Endothelial cell of umbilical vein (primary cell): Measurements from ENCODE around the gene C9orf57. TPM values are rescaled to one million over a fixed set of nuclear protein-coding genes. Genes with fewer than 3 reads are reported as not detected.

Experiments used
- BruUV-seq: library from RNA; stranded (reverse); fragments of 400-500 nt; replicated peaks from 2 replicates; lab custom pipeline; 2021; lab: Mats Ljungman, UMichigan
- CTCF ChIA-PET: fragments of 300-600, 350-600 bp; sonication (Branson Sonifier 250); formaldehyde crosslinking; loops from one replicate; lab custom pipeline; 2021; ENCODE audit warnings: antibody characterized with exemption, inconsistent platforms; lab: Charles Lee
- POLR2A ChIA-PET: fragments of 300-600, 350-600 bp; sonication (Branson Sonifier 250); formaldehyde crosslinking; loops from one replicate; lab custom pipeline; 2021; ENCODE audit warnings: antibody characterized with exemption, inconsistent platforms; lab: Charles Lee
- DNase-seq: peaks from one replicate; pipeline ENCODE4 v3.0.0-alpha.2; 2011; ENCODE audit warnings: low read depth, low spot score
- FAIRE-seq: peaks from 2 replicates; lab custom pipeline; 2011; peaks lifted over from hg19 to GRCh38; lab: Jason Lieb, UNC
- H2AFZ ChIP-seq: 2 replicates; pipeline ENCODE4 v1.6.0; 2012; ENCODE audit warnings: low read depth, low read length, control low read depth, inconsistent platforms
- H3K27ac ChIP-seq: 2 replicates; pipeline ENCODE4 v1.5.1; 2011; ENCODE audit warnings: low read depth, mild to moderate bottlenecking, control low read depth, low read length, moderate library complexity; ENCODE audit not compliant: insufficient read depth
- H3K27me3 ChIP-seq, 2 experiments: 2 replicates each; pipeline versions ENCODE4 v1.6.0 to v1.6.1; 2011; ENCODE audit warnings: low read length in 2 of 2, mixed read lengths in 1 of 2; ENCODE audit not compliant: control insufficient read depth in 2 of 2, insufficient read depth in 2 of 2
- H3K36me3 ChIP-seq, 2 experiments: 2 replicates in 1 of 2; 3 replicates in 1 of 2; pipeline ENCODE4 v1.5.1; 2011; ENCODE audit warnings: low read length in 2 of 2, mild to moderate bottlenecking in 1 of 2, moderate library complexity in 1 of 2; ENCODE audit not compliant: control insufficient read depth in 2 of 2, insufficient read depth in 2 of 2; ENCODE audit errors: extremely low read depth in 1 of 2
- H3K4me1 ChIP-seq: 3 replicates; pipeline ENCODE4 v1.5.1; 2011; ENCODE audit warnings: mild to moderate bottlenecking, low read length; ENCODE audit not compliant: control insufficient read depth, insufficient read depth; ENCODE audit errors: extremely low read depth
- H3K4me2 ChIP-seq: 2 replicates; pipeline ENCODE4 v1.6.1; 2011; ENCODE audit warnings: low read length, control low read depth, mixed read lengths; ENCODE audit not compliant: insufficient read depth
- H3K4me3 ChIP-seq, 3 experiments: fragments of 200-600 bp in 1 of 3; sonication (generic), shearing (Covaris generic) in 1 of 3; replicated peaks in 1 of 3; 2 replicates each; pipeline ENCODE4 v1.5.1; 2011 to 2016; ENCODE audit warnings: control low read depth in 3 of 3, low read length in 3 of 3, mild to moderate bottlenecking in 2 of 3, inconsistent platforms in 1 of 3, low read depth in 1 of 3, moderate library complexity in 1 of 3; ENCODE audit not compliant: insufficient read depth in 1 of 3
- H3K79me2 ChIP-seq: 2 replicates; pipeline ENCODE4 v1.6.0; 2012; ENCODE audit warnings: low read length, inconsistent platforms; ENCODE audit not compliant: control insufficient read depth, insufficient read depth
- H3K9ac ChIP-seq: replicated peaks from 2 replicates; pipeline ENCODE3; 2011; ENCODE audit warnings: low read length, control low read depth; ENCODE audit not compliant: insufficient read depth; ENCODE audit errors: extremely low read depth
- H3K9me1 ChIP-seq: replicated peaks from 3 replicates; pipeline ENCODE4 v1.6.0; 2011; ENCODE audit warnings: mild to moderate bottlenecking, low read length; ENCODE audit not compliant: control insufficient read depth, insufficient read depth; ENCODE audit errors: extremely low read depth
- H3K9me3 ChIP-seq: replicated peaks from 2 replicates; pipeline ENCODE4 v1.5.1; 2012; ENCODE audit warnings: low read length, inconsistent platforms; ENCODE audit not compliant: control insufficient read depth, insufficient read depth
- H4K20me1 ChIP-seq: replicated peaks from 2 replicates; pipeline ENCODE3; 2011; ENCODE audit warnings: mild to moderate bottlenecking, low read length; ENCODE audit not compliant: control insufficient read depth, insufficient read depth; ENCODE audit errors: extremely low read depth
- EZH2 ChIP-seq: IDR thresholded peaks from 2 replicates; pipeline ENCODE4 v1.6.1; 2012; ENCODE audit warnings: borderline replicate concordance, low read depth, mild to moderate bottlenecking, moderate library complexity, low read length, inconsistent platforms; ENCODE audit not compliant: severe bottlenecking
- FOS ChIP-seq: IDR thresholded peaks from 2 replicates; pipeline ENCODE4 v1.6.1; 2011; ENCODE audit warnings: mild to moderate bottlenecking, low read length, moderate library complexity, borderline replicate concordance; ENCODE audit not compliant: insufficient read depth
- JUN ChIP-seq: IDR thresholded peaks from 2 replicates; pipeline ENCODE4 v1.6.1; 2011; ENCODE audit warnings: borderline replicate concordance, low read depth; ENCODE audit not compliant: insufficient read length, insufficient read depth
- MYC ChIP-seq: IDR thresholded peaks from one replicate; pipeline ENCODE4 v1.6.1; 2011; ENCODE audit warnings: mild to moderate bottlenecking, low read depth, low read length
- POLR2A ChIP-seq: IDR thresholded peaks from 2 replicates; pipeline ENCODE4 v1.6.1; 2012; ENCODE audit warnings: low read depth, mild to moderate bottlenecking, control low read depth, low read length
- POLR2AphosphoS5 ChIP-seq: IDR thresholded peaks from 2 replicates; pipeline ENCODE4 v1.6.1; 2012; ENCODE audit warnings: low read depth, mild to moderate bottlenecking, control low read depth, low read length, moderate library complexity; ENCODE audit not compliant: insufficient read depth
- dilution Hi-C: fragments of 300-500 bp; cut with MboI; formaldehyde crosslinking; loops from one replicate; pipeline ENCODE4 v1.15.0; 2019; ENCODE audit warnings: low sequenced_read_pairs; ENCODE audit not compliant: extremely low pct_ligation_motif_present
- intact Hi-C: fragments of 100-400 bp; cut with micrococcal nuclease; formaldehyde crosslinking; loops from one replicate; pipeline ENCODE4 v1.10.0; 2022
- polyA plus RNA-seq, 4 experiments: library from polyadenylated mRNA; depleted of rRNA in 3 of 4; stranded (reverse) in 3 of 4; unstranded in 1 of 4; fragments of >200 nt; gene quantifications; 2 replicates each; pipeline versions ENCODE4 v1.2.1 to v1.2.3, GENCODE V29; 2011 to 2012; ENCODE audit warnings: missing spikeins in 1 of 4
- total RNA-seq: library from RNA; stranded (reverse); gene quantifications from 2 replicates; pipeline ENCODE4 v1.2.3, GENCODE V29; 2021
- TF ChIP-seq, protein P1 (sequence below), 2 donors: IDR thresholded peaks; 1 replicate in 1 of 2; 2 replicates in 1 of 2; pipeline ENCODE4 v1.5.1; 2011; ENCODE audit warnings: low read length in 2 of 2, mild to moderate bottlenecking in 2 of 2, moderate library complexity in 2 of 2, control low read depth in 1 of 2, inconsistent platforms in 1 of 2, low read depth in 1 of 2; ENCODE audit not compliant: insufficient read depth in 1 of 2; ENCODE audit errors: extremely low read depth in 1 of 2
- TF ChIP-seq, protein P2 (sequence below): IDR thresholded peaks from 2 replicates; pipeline ENCODE4 v1.6.1; 2011; ENCODE audit not compliant: insufficient read depth, insufficient read length

Gene C9orf57
- total and polyA plus RNA-seq, 2 donors (not counting 3 experiments of a cell fraction or from before 2014, with no cell fraction given) = not detected

DNA sequence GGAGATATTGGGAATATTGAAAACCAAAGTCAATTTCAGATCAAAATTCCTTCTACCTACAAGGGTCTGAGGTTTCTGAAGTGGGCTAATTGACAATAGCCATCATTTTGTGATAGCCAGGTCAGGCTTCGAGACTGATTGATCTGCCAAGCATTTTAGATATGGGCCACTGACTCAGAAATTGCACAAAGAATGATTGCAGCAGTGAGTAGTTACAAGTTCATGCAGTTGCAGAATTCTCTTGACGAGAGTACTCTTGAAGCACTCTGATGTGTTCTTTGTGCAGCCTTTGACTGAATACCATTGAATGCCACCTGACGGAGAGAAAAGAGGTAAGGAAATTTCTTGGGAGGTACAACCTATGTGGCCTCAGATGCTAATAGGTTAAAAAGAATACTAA is 8.3 kb downstream of the C9orf57 start:
- BruUV-seq = no TSS peak
- dilution Hi-C loops (no loop called here), intact Hi-C loops (no loop called here)
- Histone ChIP-seq H2AFZ (no peak overlapping the region), H3K27me3 (no peaks in the 10 kb centered on the region), H3K9ac (no peak overlapping the region), H3K9me1 (no peaks in the 10 kb centered on the region), H4K20me1 (no peaks in the 10 kb centered on the region), H3K4me1 (no peaks in the 10 kb centered on the region), H3K27ac (no peak overlapping the region), H3K9me3 (no peaks in the 10 kb centered on the region), H3K79me2 (no peaks in the 10 kb centered on the region), H3K4me2 (no peak overlapping the region), H3K4me3 (no peak overlapping the region), H3K36me3 (no peaks in the 10 kb centered on the region)
- FAIRE-seq (no peak), DNase-seq (no peak)
- TF ChIP-seq, protein P1, sequence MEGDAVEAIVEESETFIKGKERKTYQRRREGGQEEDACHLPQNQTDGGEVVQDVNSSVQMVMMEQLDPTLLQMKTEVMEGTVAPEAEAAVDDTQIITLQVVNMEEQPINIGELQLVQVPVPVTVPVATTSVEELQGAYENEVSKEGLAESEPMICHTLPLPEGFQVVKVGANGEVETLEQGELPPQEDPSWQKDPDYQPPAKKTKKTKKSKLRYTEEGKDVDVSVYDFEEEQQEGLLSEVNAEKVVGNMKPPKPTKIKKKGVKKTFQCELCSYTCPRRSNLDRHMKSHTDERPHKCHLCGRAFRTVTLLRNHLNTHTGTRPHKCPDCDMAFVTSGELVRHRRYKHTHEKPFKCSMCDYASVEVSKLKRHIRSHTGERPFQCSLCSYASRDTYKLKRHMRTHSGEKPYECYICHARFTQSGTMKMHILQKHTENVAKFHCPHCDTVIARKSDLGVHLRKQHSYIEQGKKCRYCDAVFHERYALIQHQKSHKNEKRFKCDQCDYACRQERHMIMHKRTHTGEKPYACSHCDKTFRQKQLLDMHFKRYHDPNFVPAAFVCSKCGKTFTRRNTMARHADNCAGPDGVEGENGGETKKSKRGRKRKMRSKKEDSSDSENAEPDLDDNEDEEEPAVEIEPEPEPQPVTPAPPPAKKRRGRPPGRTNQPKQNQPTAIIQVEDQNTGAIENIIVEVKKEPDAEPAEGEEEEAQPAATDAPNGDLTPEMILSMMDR (IDR thresholded peaks at IDR 0.05; ENCODE audit: extremely low read depth in 1 of 2, insufficient read depth in 1 of 2, low read depth in 1 of 2, low read length in 2 of 2) = no peak
- TF ChIP-seq MYC (no peak), POLR2AphosphoS5 (no peak)
- TF ChIP-seq, protein P2, sequence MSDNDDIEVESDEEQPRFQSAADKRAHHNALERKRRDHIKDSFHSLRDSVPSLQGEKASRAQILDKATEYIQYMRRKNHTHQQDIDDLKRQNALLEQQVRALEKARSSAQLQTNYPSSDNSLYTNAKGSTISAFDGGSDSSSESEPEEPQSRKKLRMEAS = no peak
- ChIA-PET POLR2A (no interaction called here), CTCF (interaction anchor here (1.0 kb wide), 1 partner anchor 13 kb away, joined by 5 read pairs; no protein-coding TSS in a partner anchor)

DNA sequence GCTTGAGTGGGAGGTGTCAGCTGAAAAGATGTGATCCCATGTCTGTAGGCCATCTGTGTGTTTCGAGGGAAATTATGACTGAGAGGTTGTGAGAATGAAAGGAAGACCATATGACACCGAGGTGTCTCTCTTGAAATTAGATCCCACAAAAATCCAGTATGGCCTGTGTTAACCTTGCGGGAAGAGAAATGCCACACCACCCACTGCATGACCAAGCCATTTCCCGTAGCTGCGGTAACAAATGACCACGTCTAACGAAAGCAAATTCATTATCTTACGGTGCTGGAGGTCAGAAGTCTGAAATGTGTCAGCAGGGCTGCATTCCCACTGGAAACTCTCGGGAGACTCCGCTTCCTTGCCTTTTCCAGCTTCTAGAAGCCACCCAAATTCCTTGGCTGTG is 11.6 kb downstream of the C9orf57 start:
- no peaks in the 10 kb centered on the region for H3K9me3 ChIP-seq
- BruUV-seq = no TSS peak
- H3K4me1 ChIP-seq = no peaks in the 10 kb centered on the region
- H3K79me2 ChIP-seq = no peaks in the 10 kb centered on the region
- FAIRE-seq (no peak), DNase-seq (no peak)
- no peaks in the 10 kb centered on the region for H4K20me1 ChIP-seq
- intact Hi-C loops (no loop called here), dilution Hi-C loops (no loop called here)
- H2AFZ ChIP-seq = no peak overlapping the region
- ChIA-PET POLR2A (no interaction called here), CTCF (interaction anchor here (2.6 kb wide), 1 partner anchor 223 kb away, joined by 7 read pairs; no protein-coding TSS in a partner anchor)
- TF ChIP-seq EZH2 = no peak
- TF ChIP-seq JUN = no peak
- TF ChIP-seq, protein P2 = no peak
- no peak for TF ChIP-seq MYC
- no peak for TF ChIP-seq FOS
- no peak for TF ChIP-seq POLR2AphosphoS5
- TF ChIP-seq, protein P1 (IDR thresholded peaks at IDR 0.05; ENCODE audit: extremely low read depth in 1 of 2, insufficient read depth in 1 of 2, low read depth in 1 of 2, low read length in 2 of 2) = no peak
- no peak for TF ChIP-seq POLR2A
- H3K9ac ChIP-seq = no peak overlapping the region
- no peaks in the 10 kb centered on the region for H3K27me3 ChIP-seq
- H3K9me1 ChIP-seq = no peaks in the 10 kb centered on the region
- H3K4me2 ChIP-seq = no peak overlapping the region
- no peaks in the 10 kb centered on the region for H3K36me3 ChIP-seq
- H3K4me3 ChIP-seq = no peak overlapping the region
- no peak overlapping the region for H3K27ac ChIP-seq
